AG10803 (cell line): ENCODE results near the gene PDXK.

Experiments used
- DNase-seq: peaks from one replicate; pipeline ENCODE4 v3.0.0; 2010; ENCODE audit warnings: low read depth
- H3K4me3 ChIP-seq: 2 replicates; pipeline ENCODE4 v1.5.1; 2011; ENCODE audit warnings: mild to moderate bottlenecking, low read length, control low read depth
- TF ChIP-seq, protein P1 (sequence below): conservative IDR thresholded peaks from 2 replicates; pipeline ENCODE4 v1.5.1; 2011; ENCODE audit warnings: mild to moderate bottlenecking, low read length, control low read depth, inconsistent platforms

The PDXK gene

DNA sequence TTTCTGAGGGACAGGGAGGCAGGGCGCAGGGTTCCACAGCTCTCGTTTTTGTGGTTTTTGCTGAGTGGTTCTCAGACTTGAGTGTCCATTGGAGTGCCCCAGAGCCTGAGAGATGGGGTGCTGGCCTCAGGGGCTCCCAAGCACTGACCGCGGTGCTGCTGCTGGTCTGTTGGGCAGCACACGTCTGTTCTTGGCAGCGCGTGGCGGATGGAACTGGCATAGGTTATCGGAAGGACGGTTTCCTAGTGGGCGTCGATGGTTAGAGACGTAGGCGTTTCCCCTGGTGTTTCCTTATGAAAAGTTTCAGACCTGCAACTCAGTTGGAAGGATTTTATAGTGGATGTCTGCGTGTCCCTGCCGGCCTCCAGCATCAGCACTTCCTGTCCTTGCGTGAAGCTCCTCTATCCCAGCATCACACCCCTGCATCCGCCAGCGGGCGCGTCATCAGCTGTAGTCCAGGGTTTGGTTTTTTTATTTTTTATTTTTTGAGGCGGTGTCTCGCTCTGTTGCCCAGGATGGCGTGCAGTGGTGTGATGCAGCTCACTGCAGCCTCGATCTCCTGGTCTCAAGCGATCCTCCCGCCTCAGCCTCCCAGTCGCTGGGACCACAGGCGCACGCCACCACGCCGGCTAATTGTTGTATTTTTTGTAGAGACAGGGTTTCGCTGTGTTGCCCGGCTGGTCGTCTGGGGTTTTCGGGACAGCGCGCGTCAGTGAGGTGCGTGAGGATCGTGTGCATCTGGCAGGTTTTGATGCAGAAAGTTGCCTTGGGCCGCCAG is 82.3 kb downstream of the PDXK start:
- no peak overlapping the region for H3K4me3 ChIP-seq
- TF ChIP-seq, protein P1, sequence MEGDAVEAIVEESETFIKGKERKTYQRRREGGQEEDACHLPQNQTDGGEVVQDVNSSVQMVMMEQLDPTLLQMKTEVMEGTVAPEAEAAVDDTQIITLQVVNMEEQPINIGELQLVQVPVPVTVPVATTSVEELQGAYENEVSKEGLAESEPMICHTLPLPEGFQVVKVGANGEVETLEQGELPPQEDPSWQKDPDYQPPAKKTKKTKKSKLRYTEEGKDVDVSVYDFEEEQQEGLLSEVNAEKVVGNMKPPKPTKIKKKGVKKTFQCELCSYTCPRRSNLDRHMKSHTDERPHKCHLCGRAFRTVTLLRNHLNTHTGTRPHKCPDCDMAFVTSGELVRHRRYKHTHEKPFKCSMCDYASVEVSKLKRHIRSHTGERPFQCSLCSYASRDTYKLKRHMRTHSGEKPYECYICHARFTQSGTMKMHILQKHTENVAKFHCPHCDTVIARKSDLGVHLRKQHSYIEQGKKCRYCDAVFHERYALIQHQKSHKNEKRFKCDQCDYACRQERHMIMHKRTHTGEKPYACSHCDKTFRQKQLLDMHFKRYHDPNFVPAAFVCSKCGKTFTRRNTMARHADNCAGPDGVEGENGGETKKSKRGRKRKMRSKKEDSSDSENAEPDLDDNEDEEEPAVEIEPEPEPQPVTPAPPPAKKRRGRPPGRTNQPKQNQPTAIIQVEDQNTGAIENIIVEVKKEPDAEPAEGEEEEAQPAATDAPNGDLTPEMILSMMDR = no peak
- DNase-seq = no peak

DNA sequence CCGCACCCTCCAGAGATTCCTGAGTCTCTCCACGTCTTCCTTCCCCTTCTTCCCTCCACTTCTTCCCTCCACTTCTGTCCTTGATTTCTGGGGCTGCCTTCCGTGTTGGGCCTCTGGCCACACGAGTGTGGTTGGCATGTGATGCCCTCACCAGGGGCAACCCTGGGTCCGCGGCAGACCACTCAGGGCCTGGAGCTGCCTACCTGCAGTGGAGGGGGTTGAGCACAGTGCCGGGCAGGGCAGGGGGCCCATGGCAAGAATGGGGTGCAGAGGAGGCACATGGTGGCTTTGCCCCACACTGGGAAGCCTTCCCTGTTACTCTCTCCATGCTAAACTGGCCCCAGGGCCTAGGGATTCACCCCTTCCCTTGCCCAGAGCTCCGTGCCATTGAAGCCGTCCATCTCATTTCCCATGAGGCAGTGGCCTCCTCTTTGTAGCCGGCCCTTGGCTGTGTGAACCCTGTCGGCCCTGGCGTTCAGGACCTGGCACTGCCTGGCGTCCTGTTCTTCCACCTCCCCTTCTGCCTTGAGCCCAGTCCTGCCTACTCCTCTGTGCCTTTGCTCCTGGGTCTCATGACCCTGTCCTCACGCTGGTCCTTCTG is 83.9 kb downstream of the PDXK start:
- no peak overlapping the region for H3K4me3 ChIP-seq
- no peak for DNase-seq
- TF ChIP-seq, protein P1 = no peak

DNA sequence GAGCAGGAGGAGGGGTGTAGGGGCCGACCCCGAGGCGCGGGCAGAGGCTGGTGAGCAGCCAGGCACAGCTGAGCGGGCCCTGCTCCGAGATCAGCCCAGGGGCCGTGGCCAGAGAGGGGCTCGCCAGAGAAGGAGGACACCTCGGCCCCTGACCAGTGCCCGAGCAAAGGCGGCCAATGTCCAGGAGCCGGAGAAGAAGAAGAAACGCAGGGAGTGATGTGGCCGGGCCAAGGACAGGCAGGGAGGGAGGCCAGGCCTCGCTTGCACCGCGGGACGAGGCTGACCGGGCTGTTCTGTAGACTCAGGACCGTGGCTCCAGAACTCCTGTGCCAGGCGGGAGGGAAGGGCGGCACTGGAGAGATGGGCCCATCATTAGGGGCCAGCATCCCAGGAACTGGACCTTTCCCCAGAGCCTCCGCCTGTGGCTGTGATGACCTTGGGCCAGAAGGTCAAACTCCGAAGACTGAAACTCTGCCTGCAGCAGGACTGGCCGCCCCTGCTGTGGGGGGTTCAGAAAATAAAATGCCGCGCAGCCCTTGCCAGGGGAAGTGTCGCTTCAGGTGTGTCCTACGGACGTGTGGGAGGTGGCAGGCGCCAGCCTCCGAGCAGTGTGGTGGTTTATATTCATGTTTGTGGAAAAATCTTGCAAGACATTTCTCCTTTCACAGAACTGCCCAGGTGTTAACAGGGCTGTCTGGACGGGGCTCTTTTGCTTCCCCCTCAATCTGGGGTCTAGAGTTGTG is 84.8 kb downstream of the PDXK start:
- DNase-seq = no peak
- no peak overlapping the region for H3K4me3 ChIP-seq
- TF ChIP-seq, protein P1 = no peak

DNA sequence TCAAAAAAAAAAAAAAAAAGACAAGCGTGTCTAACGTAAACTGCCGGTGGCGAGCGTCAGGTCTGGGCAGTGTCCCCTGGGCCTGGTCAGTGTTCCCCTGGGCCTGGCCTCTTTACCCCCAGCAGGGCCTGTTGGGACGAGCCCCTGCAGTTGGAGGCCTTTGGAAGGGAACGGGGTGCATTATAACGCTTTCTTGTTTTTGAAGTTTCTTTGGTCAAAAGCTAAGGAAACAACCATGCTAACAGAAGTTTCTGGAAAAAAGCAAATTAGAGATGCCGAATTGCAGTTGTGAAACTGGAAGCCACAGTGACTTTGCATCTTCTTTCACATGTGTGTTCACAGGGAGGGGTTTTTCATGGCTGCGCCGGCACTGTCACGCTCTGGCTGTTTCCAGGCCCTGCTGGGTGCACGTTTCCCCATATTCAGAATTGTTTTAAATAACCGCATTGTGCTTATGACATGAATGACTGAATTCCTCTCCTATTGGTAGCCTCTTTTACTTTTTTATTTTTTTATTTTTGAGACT is 86.4 kb downstream of the PDXK start:
- TF ChIP-seq, protein P1 = no peak
- H3K4me3 ChIP-seq = no peak overlapping the region
- DNase-seq = no peak

DNA sequence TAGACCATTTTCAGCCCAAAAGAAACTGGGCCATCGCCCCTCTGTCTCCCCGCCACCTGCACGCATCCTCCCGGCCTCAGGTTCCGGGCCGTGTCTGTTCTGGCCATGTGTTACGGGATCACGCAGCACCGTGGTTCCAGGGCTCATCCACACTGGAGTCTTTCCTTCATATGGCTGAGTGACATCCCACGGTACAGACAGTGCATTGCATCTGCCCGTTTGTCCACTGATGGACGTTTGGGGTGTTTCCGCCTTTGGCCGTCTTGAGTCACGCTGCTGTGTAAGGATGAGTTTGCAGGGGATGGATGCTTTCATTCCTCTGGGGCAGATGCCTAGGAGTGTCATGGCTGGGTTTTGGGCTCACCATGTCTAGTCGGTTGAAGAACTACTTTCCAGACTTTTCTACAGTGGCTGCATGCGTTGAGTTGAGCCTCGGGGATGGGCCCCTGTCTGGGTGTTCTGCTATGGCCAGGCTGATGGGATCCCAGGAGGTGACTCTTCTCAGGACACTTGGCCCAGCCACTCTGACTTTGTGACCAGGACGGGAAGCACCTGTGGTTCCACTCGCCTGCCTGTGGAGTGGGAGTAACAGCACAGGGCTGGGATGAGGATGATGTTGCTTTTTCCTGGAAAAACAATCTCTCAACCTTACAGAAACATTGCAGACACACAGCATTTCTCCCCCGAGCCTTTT is 87.2 kb downstream of the PDXK start:
- DNase-seq = no peak
- TF ChIP-seq, protein P1 = no peak
- no peak overlapping the region for H3K4me3 ChIP-seq

DNA sequence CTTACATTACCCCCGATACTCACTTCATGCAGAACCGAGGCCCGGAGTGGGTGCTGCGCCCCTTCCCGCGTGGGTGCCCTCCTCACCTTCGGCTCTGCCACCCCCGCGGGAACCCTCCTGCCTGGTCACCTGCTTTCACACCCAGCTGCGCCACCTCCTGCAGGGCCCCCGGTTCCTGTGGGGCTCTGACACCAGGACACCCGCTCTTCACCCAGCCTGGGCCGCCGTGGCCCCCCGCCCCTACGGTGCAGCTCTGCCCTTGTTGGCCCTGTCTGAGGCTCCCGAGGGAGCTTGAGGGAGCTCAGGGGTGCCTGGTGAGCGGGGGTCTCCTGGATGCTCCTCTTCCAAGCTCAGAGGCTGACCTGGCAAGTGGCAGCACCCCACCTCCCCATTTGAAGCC is 89.4 kb downstream of the PDXK start:
- TF ChIP-seq, protein P1 = no peak
- DNase-seq = no peak
- H3K4me3 ChIP-seq = no peak overlapping the region
